ENCODE results near the gene C19orf47. TPM values are rescaled to one million over a fixed set of nuclear protein-coding genes. Genes with fewer than 3 reads are reported as not detected.

C19orf47 gene
- total and polyA plus RNA-seq, 7 experiments from 2014 or later, result 9.1 to 20.3 (median 13.6) TPM

DNA sequence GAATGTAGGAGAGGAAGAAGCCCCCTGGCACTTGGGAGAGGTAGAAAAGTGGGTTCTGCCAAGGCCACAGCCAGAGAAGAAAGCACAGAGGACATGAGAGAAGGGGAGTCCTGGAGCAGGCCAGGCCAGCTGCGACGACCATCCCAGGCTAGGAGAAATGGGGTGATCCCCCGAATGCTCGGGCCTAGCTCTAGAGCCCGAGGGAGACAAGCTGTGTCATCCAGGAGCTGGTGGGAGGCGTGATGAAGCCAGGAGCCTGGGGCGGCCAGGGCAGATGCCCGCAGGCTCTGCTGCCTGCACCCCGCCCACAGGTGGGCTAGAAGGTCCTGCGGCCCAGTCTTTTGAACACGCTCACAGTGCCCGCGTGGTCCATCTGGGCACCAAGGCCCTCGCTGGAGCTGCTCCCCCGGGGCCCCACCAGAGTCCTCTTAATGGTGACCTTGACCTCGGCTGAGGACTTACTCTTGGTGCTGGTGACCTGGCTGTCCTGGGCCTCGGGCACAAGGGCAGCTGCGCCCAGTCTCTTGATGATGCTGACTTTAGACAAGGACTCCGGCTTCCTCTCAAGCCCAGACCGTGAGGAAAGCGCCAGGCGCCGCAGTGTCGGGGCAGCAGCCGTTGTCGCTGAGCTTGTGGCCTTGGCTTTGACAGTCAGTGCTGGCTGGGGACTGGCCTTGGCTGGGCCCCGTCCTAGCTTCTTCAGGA is 26.5 kb downstream of the C19orf47 start:
- POLR2A ChIA-PET, result no interaction called here
- Histone ChIP-seq H3K27ac (ENCODE audit: low read depth, low read length) (no peak overlapping the region), H3K4me3 (ENCODE audit: low read length) (no peak overlapping the region), H3K9me3 (ENCODE audit: control insufficient read depth in 2 of 3, low read length in 3 of 3) (no peaks in the 10 kb centered on the region), H3K27me3 (ENCODE audit: control insufficient read depth in 2 of 2, insufficient read depth in 2 of 2, low read length in 2 of 2) (no peaks in the 10 kb centered on the region), H3K4me1 (ENCODE audit: control insufficient read depth in 2 of 2, insufficient read depth in 2 of 2, low read length in 2 of 2) (no peaks in the 10 kb centered on the region), H3K36me3 (ENCODE audit: control insufficient read depth in 2 of 3, insufficient read depth in 3 of 3, low read length in 3 of 3) (peaks cover 0 to 70% (median 13%) of the 10 kb centered on the region in 3 experiments)
- no peak overlapping the region for H3K4me3 Mint-ChIP-seq
- intact Hi-C loops (cut with micrococcal nuclease), result no loop called here
- CTCF ChIA-PET, result interaction anchor here (0.6 kb wide), 1 partner anchor 46 kb away, joined by 3 read pairs; no protein-coding TSS in a partner anchor
- DNase-seq (no peak), ATAC-seq (no peak)
- no peaks in the 10 kb centered on the region for H3K9me3 Mint-ChIP-seq
- H3K4me1 Mint-ChIP-seq, result peaks cover 0 to 1% (median 0%) of the 10 kb centered on the region in 7 donors
- no peak overlapping the region for H3K27ac Mint-ChIP-seq
- peaks cover 3 to 37% (median 13%) of the 10 kb centered on the region in 5 donors for H3K36me3 Mint-ChIP-seq
- no peaks in the 10 kb centered on the region for H3K27me3 Mint-ChIP-seq

DNA sequence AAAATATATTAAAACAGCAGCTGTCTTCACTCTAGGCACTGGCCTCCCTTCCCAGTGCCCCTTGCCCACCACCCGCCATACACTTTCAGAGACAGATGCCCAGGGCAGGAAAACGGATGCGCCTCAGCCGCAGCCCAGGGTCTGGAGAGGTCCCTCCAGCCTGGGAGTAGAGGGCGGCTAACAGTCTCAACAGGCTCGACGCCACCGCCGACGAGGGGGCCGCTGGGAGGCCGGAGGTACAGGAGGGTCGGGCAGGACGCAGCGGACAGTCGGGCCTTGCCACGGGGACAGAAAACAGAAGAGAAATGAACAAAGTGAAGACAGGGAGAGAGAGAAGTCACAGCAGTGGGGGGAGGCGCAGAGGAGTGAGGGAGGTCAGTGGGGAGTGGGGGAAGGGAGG is 27.1 kb downstream of the C19orf47 start:
- no peak overlapping the region for H3K27ac ChIP-seq (ENCODE audit: low read depth, low read length)
- DNase-seq, result no peak
- ChIA-PET CTCF (interaction anchor here (0.6 kb wide), 1 partner anchor 45 kb away, joined by 3 read pairs; no protein-coding TSS in a partner anchor), POLR2A (no interaction called here)
- H3K4me1 ChIP-seq (ENCODE audit: control insufficient read depth in 2 of 2, insufficient read depth in 2 of 2, low read length in 2 of 2), result no peaks in the 10 kb centered on the region
- peaks cover 0 to 64% (median 13%) of the 10 kb centered on the region in 3 experiments for H3K36me3 ChIP-seq (ENCODE audit: control insufficient read depth in 2 of 3, insufficient read depth in 3 of 3, low read length in 3 of 3)
- H3K9me3 ChIP-seq (ENCODE audit: control insufficient read depth in 2 of 3, low read length in 3 of 3), result no peaks in the 10 kb centered on the region
- Mint-ChIP-seq H3K4me1 (peaks cover 0 to 1% (median 0%) of the 10 kb centered on the region in 7 donors), H3K36me3 (peaks cover 3 to 37% (median 16%) of the 10 kb centered on the region in 5 donors), H3K9me3 (no peaks in the 10 kb centered on the region), H3K27me3 (no peaks in the 10 kb centered on the region), H3K27ac (no peak overlapping the region), H3K4me3 (no peak overlapping the region)
- intact Hi-C loops (cut with micrococcal nuclease), result no loop called here
- H3K27me3 ChIP-seq (ENCODE audit: control insufficient read depth in 2 of 2, insufficient read depth in 2 of 2, low read length in 2 of 2), result no peaks in the 10 kb centered on the region
- no peak overlapping the region for H3K4me3 ChIP-seq (ENCODE audit: low read length)
- no peak for ATAC-seq

DNA sequence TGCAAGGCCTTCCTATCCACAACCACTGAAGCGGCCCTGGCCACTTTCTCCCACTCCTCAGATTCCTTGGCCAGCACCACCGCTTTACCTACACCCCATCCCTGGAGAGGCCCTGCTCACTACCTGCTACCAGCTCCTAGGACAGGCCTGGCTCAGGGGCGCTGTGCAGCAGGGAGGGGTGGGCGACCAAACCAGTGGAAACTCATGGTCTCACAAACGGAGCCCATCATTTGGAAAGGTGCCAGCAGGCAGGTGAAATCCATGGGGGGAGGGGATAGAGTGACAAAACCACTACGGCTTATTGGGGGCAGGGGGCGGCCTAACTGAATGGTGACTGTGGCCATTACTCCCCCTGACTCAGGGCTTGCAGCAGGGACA is 27.6 kb downstream of the C19orf47 start:
- Mint-ChIP-seq H3K9me3 (no peaks in the 10 kb centered on the region), H3K27me3 (no peaks in the 10 kb centered on the region), H3K27ac (peak overlapping the region in 2 of 9 donors; percentile 60 to 81), H3K4me1 (peaks cover 0 to 1% (median 0%) of the 10 kb centered on the region in 7 donors), H3K4me3 (peak overlapping the region in 1 of 10 donors; percentile 1), H3K36me3 (peaks cover 3 to 32% (median 12%) of the 10 kb centered on the region in 5 donors)
- peaks cover 0 to 58% (median 13%) of the 10 kb centered on the region in 3 experiments for H3K36me3 ChIP-seq (ENCODE audit: control insufficient read depth in 2 of 3, insufficient read depth in 3 of 3, low read length in 3 of 3)
- ChIA-PET CTCF (interaction anchor here (0.7 kb wide), 1 partner anchor 15 kb away, joined by 4 read pairs; no protein-coding TSS in a partner anchor), POLR2A (no interaction called here)
- H3K27me3 ChIP-seq (ENCODE audit: control insufficient read depth in 2 of 2, insufficient read depth in 2 of 2, low read length in 2 of 2), result no peaks in the 10 kb centered on the region
- no peak overlapping the region for H3K4me3 ChIP-seq (ENCODE audit: low read length)
- H3K4me1 ChIP-seq (ENCODE audit: control insufficient read depth in 2 of 2, insufficient read depth in 2 of 2, low read length in 2 of 2), result no peaks in the 10 kb centered on the region
- H3K9me3 ChIP-seq (ENCODE audit: control insufficient read depth in 2 of 3, low read length in 3 of 3), result no peaks in the 10 kb centered on the region
- ATAC-seq, result no peak
- no peak for DNase-seq
- no peak overlapping the region for H3K27ac ChIP-seq (ENCODE audit: low read depth, low read length)
- intact Hi-C loops (cut with micrococcal nuclease), result no loop called here

DNA sequence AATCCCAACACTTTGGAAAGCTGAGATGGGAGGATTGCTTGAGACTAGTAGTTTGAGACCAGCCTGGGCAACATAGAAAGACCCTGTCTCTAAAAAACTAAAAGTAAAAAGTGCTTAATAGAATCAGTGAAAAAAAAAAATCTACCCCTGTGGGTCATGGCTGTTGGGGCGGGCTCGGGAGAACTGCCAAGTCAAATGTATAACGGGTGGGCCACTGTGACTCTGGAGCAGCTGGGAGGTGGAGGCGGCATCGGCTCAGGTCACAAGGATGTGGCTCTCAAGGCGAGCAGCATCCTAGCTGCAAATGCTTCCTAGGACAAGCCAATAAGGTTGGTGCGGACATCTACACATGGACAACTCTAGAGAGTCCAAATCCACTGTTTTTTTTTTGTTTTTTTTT is 30.9 kb downstream of the C19orf47 start:
- H3K4me1 Mint-ChIP-seq, result peaks cover 0 to 5% (median 0%) of the 10 kb centered on the region in 7 donors
- H3K27ac Mint-ChIP-seq, result peak overlapping the region in 1 of 9 donors; percentile 71
- H3K4me3 Mint-ChIP-seq, result no peak overlapping the region
- no peak for DNase-seq
- peaks cover 0 to 29% (median 5%) of the 10 kb centered on the region in 3 experiments for H3K36me3 ChIP-seq (ENCODE audit: control insufficient read depth in 2 of 3, insufficient read depth in 3 of 3, low read length in 3 of 3)
- H3K4me3 ChIP-seq (ENCODE audit: low read length), result no peak overlapping the region
- H3K9me3 ChIP-seq (ENCODE audit: control insufficient read depth in 2 of 3, low read length in 3 of 3), result no peaks in the 10 kb centered on the region
- POLR2A ChIA-PET, result no interaction called here
- no peaks in the 10 kb centered on the region for H3K27me3 Mint-ChIP-seq
- CTCF ChIA-PET, result no interaction called here
- ATAC-seq, result no peak
- no peaks in the 10 kb centered on the region for H3K4me1 ChIP-seq (ENCODE audit: control insufficient read depth in 2 of 2, insufficient read depth in 2 of 2, low read length in 2 of 2)
- peaks cover 0 to 14% (median 2%) of the 10 kb centered on the region in 5 donors for H3K36me3 Mint-ChIP-seq
- no peaks in the 10 kb centered on the region for H3K27me3 ChIP-seq (ENCODE audit: control insufficient read depth in 2 of 2, insufficient read depth in 2 of 2, low read length in 2 of 2)
- no peak overlapping the region for H3K27ac ChIP-seq (ENCODE audit: low read depth, low read length)
- intact Hi-C loops (cut with micrococcal nuclease), result no loop called here
- no peaks in the 10 kb centered on the region for H3K9me3 Mint-ChIP-seq

DNA sequence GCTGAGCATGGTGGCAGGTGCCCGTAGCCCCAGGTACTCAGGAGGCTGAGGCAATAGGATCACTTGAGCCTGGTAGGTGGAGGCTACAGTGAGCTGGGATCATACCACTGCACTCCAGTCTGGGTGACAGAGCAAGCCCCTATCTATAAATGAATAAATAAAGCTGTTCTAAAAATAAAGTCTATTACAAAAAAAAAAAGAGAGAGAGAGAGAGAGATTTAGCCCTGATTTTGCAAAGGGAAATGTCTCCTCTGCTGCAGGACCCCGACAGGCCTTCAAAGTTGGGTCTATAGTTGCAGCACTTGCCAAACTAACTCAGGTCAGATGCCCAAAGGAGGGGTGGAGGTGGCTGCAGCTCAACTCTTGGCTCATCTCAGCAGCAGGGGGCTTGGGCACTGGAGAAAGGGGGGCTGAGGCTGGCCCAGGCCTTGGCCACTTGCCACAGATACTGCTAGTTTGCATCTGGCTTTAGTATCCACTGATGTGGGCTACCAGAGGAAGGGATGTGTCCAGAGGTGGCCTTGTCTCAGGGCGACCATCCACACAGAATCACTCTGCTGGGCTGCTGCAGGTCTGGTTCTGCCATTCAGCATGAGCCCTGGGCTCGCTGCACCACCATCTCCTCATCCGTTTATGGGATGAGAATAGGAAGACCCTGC is 32.3 kb downstream of the C19orf47 start:
- H3K4me3 Mint-ChIP-seq, result no peak overlapping the region
- Histone ChIP-seq H3K9me3 (ENCODE audit: control insufficient read depth in 2 of 3, low read length in 3 of 3) (no peaks in the 10 kb centered on the region), H3K4me1 (ENCODE audit: control insufficient read depth in 2 of 2, insufficient read depth in 2 of 2, low read length in 2 of 2) (no peaks in the 10 kb centered on the region), H3K4me3 (ENCODE audit: low read length) (no peak overlapping the region), H3K27ac (ENCODE audit: low read depth, low read length) (no peak overlapping the region), H3K27me3 (ENCODE audit: control insufficient read depth in 2 of 2, insufficient read depth in 2 of 2, low read length in 2 of 2) (no peaks in the 10 kb centered on the region), H3K36me3 (ENCODE audit: control insufficient read depth in 2 of 3, insufficient read depth in 3 of 3, low read length in 3 of 3) (peaks cover 0 to 15% (median 5%) of the 10 kb centered on the region in 3 experiments)
- peaks cover 0 to 3% (median 0%) of the 10 kb centered on the region in 7 donors for H3K4me1 Mint-ChIP-seq
- no peak for ATAC-seq
- no peaks in the 10 kb centered on the region for H3K27me3 Mint-ChIP-seq
- no peak for DNase-seq
- H3K36me3 Mint-ChIP-seq, result peaks cover 0 to 8% (median 0%) of the 10 kb centered on the region in 5 donors
- no peaks in the 10 kb centered on the region for H3K9me3 Mint-ChIP-seq
- H3K27ac Mint-ChIP-seq, result peak overlapping the region in 1 of 9 donors; percentile 6
- CTCF ChIA-PET, result interaction anchor here (1.0 kb wide), 1 partner anchor 11 kb away, joined by 3 read pairs; no protein-coding TSS in a partner anchor
- POLR2A ChIA-PET, result no interaction called here
- intact Hi-C loops (cut with micrococcal nuclease), result no loop called here

DNA sequence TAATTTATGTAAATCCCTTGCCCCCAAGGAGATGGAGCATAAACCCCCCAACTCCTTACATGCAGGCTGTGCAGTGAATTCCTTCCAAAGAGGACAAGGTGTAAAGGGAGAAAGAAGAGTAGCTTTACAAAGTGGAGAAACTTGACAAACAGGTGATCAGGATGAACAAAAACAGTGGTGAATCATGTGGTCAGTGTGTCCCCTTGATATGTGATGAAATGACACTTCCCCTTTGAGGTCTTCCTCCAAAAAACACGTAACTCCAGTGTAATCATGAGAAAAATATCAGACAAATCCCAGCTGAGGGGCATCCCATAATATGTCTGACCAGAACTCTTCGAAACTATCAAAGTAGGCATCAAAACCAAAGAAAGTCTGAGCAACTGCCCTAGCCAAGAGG is 33.5 kb downstream of the C19orf47 start:
- CTCF ChIA-PET, result interaction anchor here (0.6 to 1.2 kb wide), 2 partner anchors 147 to 320 kb away, joined by 3 read pairs; no protein-coding TSS in a partner anchor
- POLR2A ChIA-PET, result no interaction called here
- no peak overlapping the region for H3K27ac ChIP-seq (ENCODE audit: low read depth, low read length)

More for the DNA sequence above, 33.5 kb downstream of the C19orf47 start:
- Histone ChIP-seq H3K4me1 (ENCODE audit: control insufficient read depth in 2 of 2, insufficient read depth in 2 of 2, low read length in 2 of 2) (no peaks in the 10 kb centered on the region), H3K4me3 (ENCODE audit: low read length) (no peak overlapping the region), H3K36me3 (ENCODE audit: control insufficient read depth in 2 of 3, insufficient read depth in 3 of 3, low read length in 3 of 3) (peaks cover 0 to 3% (median 0%) of the 10 kb centered on the region in 3 experiments), H3K9me3 (ENCODE audit: control insufficient read depth in 2 of 3, low read length in 3 of 3) (no peaks in the 10 kb centered on the region), H3K27me3 (ENCODE audit: control insufficient read depth in 2 of 2, insufficient read depth in 2 of 2, low read length in 2 of 2) (no peaks in the 10 kb centered on the region)
- no peaks in the 10 kb centered on the region for H3K27me3 Mint-ChIP-seq
- intact Hi-C loops (cut with micrococcal nuclease), result no loop called here
- peak overlapping the region in 1 of 9 donors; percentile 72 for H3K27ac Mint-ChIP-seq
- no peak overlapping the region for H3K4me3 Mint-ChIP-seq
- H3K36me3 Mint-ChIP-seq, result peaks cover 0 to 4% (median 0%) of the 10 kb centered on the region in 5 donors
- H3K4me1 Mint-ChIP-seq, result peaks cover 0 to 3% (median 0%) of the 10 kb centered on the region in 7 donors
- ATAC-seq (peak; percentile 40), DNase-seq (no peak)
- no peaks in the 10 kb centered on the region for H3K9me3 Mint-ChIP-seq
